Measurements from ENCODE around the gene RMND5B. TPM values are rescaled to one million over a fixed set of nuclear protein-coding genes. Genes with fewer than 3 reads are reported as not detected.
"Not testable (repeated sequence)": the region's sequence is repeated elsewhere in the genome, so short reads cannot be mapped to it uniquely, and the experiment has no call there.

RMND5B gene
- total RNA-seq, 1 donor from 2014 or later, result 43.7 TPM

GRCh38 chr5:178113841-178114324, 16.9 kb upstream of the RMND5B start:
- no peak for DNase-seq (ENCODE audit: low spot score)

- DNase-seq (ENCODE audit: low spot score), result no peak
Measured at GRCh38 chr5:178114325-178115135, 16.3 kb upstream of the RMND5B start.

- DNase-seq (ENCODE audit: low spot score), result no peak
Measured at GRCh38 chr5:178115136-178115813, 15.5 kb upstream of the RMND5B start.

GRCh38 chr5:178115814-178116142, 15.0 kb upstream of the RMND5B start:
- no peak for DNase-seq (ENCODE audit: low spot score)

- DNase-seq (ENCODE audit: low spot score), result no peak
Measured at GRCh38 chr5:178116143-178116885, 14.5 kb upstream of the RMND5B start.

GRCh38 chr5:178117923-178118701, 12.7 kb upstream of the RMND5B start:
- DNase-seq (ENCODE audit: low spot score), result no peak

- no peak for DNase-seq (ENCODE audit: low spot score)
Measured at GRCh38 chr5:178119915-178120606, 10.8 kb upstream of the RMND5B start.

GRCh38 chr5:178120607-178121357, 10.0 kb upstream of the RMND5B start:
- peak; percentile 82 for DNase-seq (ENCODE audit: low spot score)

GRCh38 chr5:178121391-178122276, 9.2 kb upstream of the RMND5B start:
- no peak for DNase-seq (ENCODE audit: low spot score)

GRCh38 chr5:178122346-178122745, 8.5 kb upstream of the RMND5B start:
- DNase-seq (ENCODE audit: low spot score), result no peak

- DNase-seq (ENCODE audit: low spot score), result no peak
Measured at GRCh38 chr5:178123094-178123965, 7.5 kb upstream of the RMND5B start.

- DNase-seq (ENCODE audit: low spot score), result peak; percentile 80
Measured at GRCh38 chr5:178123966-178124925, 6.6 kb upstream of the RMND5B start.

- DNase-seq (ENCODE audit: low spot score), result no peak
Measured at GRCh38 chr5:178125253-178125906, 5.4 kb upstream of the RMND5B start.

GRCh38 chr5:178126556-178126955, 4.3 kb upstream of the RMND5B start:
- DNase-seq (ENCODE audit: low spot score), result no peak

GRCh38 chr5:178127300-178128009, 3.4 kb upstream of the RMND5B start:
- DNase-seq (ENCODE audit: low spot score), result not testable (repeated sequence)

GRCh38 chr5:178129296-178129695, 1.5 kb upstream of the RMND5B start:
- DNase-seq (ENCODE audit: low spot score), result no peak
